HG02798 (cell line): ENCODE measurements around the gene HSCB.
"Not testable (repeated sequence)": the region's sequence is repeated elsewhere in the genome, so short reads cannot be mapped to it uniquely, and the experiment has no call there.

Experiments
- ATAC-seq: cut with Tn5 transposase; IDR thresholded peaks from one replicate; pipeline ENCODE4 v1.9.1; 2021; ENCODE audit warnings: mild to moderate bottlenecking; ENCODE audit not compliant: unreplicated experiment, poor library complexity

HSCB gene

GRCh38 chr22:28737701-28738100 is 4.1 kb upstream of the HSCB start:
- ATAC-seq = no peak

- not testable (repeated sequence) for ATAC-seq
Observed at GRCh38 chr22:28738876-28739275, 3.0 kb upstream of the HSCB start.

GRCh38 chr22:28741200-28741784 is 547 bp upstream of the HSCB start:
- no peak for ATAC-seq

- no peak for ATAC-seq
Observed at GRCh38 chr22:28742562-28742962, 723 bp downstream of the HSCB start.

GRCh38 chr22:28743852-28744251 is 2.0 kb downstream of the HSCB start:
- no peak for ATAC-seq

GRCh38 chr22:28750471-28750881 is 8.6 kb downstream of the HSCB start:
- ATAC-seq = no peak

- not testable (repeated sequence) for ATAC-seq
Observed at GRCh38 chr22:28754512-28754911, 12.7 kb downstream of the HSCB start.

- ATAC-seq = no peak
Observed at GRCh38 chr22:28759861-28760560, 18.2 kb downstream of the HSCB start.

GRCh38 chr22:28761449-28761755 is 19.6 kb downstream of the HSCB start:
- no peak for ATAC-seq

GRCh38 chr22:28762000-28762399 is 20.2 kb downstream of the HSCB start:
- not testable (repeated sequence) for ATAC-seq

- no peak for ATAC-seq
Observed at GRCh38 chr22:28766628-28767027, 24.8 kb downstream of the HSCB start.

- ATAC-seq = no peak
Observed at GRCh38 chr22:28768701-28769393, 27.0 kb downstream of the HSCB start.

- ATAC-seq = no peak
Observed at GRCh38 chr22:28769394-28770085, 27.7 kb downstream of the HSCB start.

- no peak for ATAC-seq
Observed at GRCh38 chr22:28771195-28771791, 29.5 kb downstream of the HSCB start.

GRCh38 chr22:28772633-28773460 is 31.0 kb downstream of the HSCB start, which contains the start of gene CCDC117:
TSS of gene CCDC117 (plus strand) at chr22:28772695. CDS start at chr22:28772850, 155 bp downstream.
- ATAC-seq = peak; percentile 93

GRCh38 chr22:28773461-28773867 is 31.6 kb downstream of the HSCB start:
- ATAC-seq = peak; percentile 17

- ATAC-seq = no peak
Observed at GRCh38 chr22:28774378-28774777, 32.5 kb downstream of the HSCB start.

- ATAC-seq = no peak
Observed at GRCh38 chr22:28779833-28780232, 38.0 kb downstream of the HSCB start.

GRCh38 chr22:28780296-28780695 is 38.5 kb downstream of the HSCB start:
- no peak for ATAC-seq
